Posterior vena cava (tissue), 2 donors: ENCODE results near the gene OR2A7. TPM values are rescaled to one million over a fixed set of nuclear protein-coding genes. Genes with fewer than 3 reads are reported as not detected.
A peak's percentile ranks its signal among the peaks of the same experiment; 100 is the strongest.
"Not testable (repeated sequence)": the region's sequence is repeated elsewhere in the genome, so short reads cannot be mapped to it uniquely, and the experiment has no call there.

Source experiments
- DNase-seq: peaks from one replicate; pipeline ENCODE4 v3.0.0-alpha.2; 2020; ENCODE audit warnings: low spot score
- intact Hi-C, 2 donors: fragments of 100-400 bp; cut with DNase I; formaldehyde crosslinking; loops; one replicate each; pipeline versions ENCODE4 v1.14.1 to v1.14.2; 2022 to 2023
- long read RNA-seq, 2 donors: library from polyadenylated mRNA; unstranded; transcript quantifications; one replicate each; pipeline ENCODE4 v2.0.0, GENCODE V29; 2020 to 2021
- total RNA-seq, 2 donors: library from RNA; stranded (reverse); fragmentation: NEBNext Ultra II Directional; extraction: Animal tissue kit (Norgen Biotek cat#: 25700); gene quantifications; one replicate each; pipeline ENCODE4 v1.2.1, GENCODE V29; 2021
- donor health status: DM: yes; HTN: yes; CAD: no.
- donor health status: DM: yes; HTN: yes; CAD: no.

OR2A7 gene, protein sequence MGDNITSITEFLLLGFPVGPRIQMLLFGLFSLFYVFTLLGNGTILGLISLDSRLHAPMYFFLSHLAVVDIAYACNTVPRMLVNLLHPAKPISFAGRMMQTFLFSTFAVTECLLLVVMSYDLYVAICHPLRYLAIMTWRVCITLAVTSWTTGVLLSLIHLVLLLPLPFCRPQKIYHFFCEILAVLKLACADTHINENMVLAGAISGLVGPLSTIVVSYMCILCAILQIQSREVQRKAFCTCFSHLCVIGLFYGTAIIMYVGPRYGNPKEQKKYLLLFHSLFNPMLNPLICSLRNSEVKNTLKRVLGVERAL
- total RNA-seq = 1 to 10 TPM; 1.4 to 1.9 TPM
- long read RNA-seq, donor 1 = 0 reads
- long read RNA-seq, donor 2 = 0 reads

DNA sequence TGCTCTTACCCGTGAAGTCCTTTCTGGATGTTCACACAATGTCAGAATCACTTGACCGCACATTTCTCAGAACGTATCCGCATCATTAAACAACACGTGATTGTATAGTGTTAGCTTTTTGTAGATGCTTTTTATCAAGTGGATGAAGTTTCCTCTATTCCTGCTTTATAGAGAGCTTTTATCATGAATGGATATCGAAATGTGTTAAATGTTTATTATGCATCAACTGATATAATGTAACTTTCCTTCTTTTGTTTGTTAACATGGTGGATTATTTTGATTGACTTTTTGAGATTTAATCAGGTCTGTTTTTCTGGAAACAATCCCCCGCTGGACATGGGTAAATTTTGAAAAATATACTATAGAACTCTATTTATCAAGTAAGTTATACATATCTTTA, at the start of gene OR2A7:
Gene OR2A7, minus strand, starts transcription at position 101 of the 400 bp plus-strand sequence. CDS start 5,164 bp downstream, outside the sequence.
- DNase-seq, intact Hi-C loops: not testable (repeated sequence)

DNA sequence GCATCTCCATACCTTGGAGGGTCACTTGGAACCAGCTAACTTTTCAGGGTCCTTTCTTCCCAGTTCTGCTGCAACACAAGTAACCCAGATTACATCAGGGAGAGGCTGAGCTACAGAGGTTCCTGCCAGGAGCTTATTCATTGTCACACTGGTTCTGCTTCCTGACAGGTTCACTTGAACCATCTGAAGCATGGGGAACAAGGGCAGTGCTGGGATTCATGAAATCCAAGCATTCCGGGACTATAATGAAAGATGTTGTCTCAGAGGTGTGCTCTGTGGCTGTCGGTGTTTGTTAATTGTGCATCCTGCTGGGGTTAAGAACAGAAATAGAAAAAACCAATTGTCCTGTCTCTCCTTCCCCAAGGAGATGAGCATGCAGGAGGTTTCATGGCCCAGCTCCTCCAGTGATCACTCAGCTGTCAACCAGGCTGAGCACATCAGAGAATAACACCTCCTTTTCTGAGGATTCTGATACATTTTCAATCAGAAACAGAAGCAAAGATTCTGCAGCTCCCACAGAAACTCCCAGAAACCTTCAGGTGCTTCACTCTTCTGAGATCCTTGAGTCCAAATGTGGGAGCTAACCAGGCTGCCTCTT, 47.4 kb upstream of the OR2A7 start, which contains the start of gene OR2A1:
Gene OR2A1, plus strand, starts transcription at position 548 of the 598 bp plus-strand sequence. CDS start 5,706 bp downstream, outside the sequence.
- intact Hi-C loops = not testable (repeated sequence)

DNA sequence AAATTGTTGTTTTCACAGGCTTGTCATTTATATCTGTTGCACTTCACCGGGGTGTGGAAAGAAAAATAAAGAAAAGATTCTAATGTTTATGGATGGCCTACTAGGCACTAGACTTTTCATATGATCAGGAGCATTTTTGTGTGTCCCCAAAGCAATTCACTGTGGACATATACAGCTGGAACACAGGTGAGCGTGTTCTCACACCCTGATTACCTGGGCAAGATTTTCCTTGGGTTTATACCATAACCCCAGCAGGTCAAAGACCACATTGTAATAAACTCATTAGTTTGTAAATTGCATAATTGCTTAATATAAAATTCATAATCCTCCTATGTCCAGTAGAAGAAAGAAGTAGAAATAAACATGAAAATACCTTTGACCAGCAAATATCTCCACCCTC, 46.6 kb upstream of the OR2A7 start:
- DNase-seq, intact Hi-C loops: not testable (repeated sequence)

More for the DNA sequence above, 47.4 kb upstream of the OR2A7 start, which contains the start of gene OR2A1:
- not testable (repeated sequence) for DNase-seq

DNA sequence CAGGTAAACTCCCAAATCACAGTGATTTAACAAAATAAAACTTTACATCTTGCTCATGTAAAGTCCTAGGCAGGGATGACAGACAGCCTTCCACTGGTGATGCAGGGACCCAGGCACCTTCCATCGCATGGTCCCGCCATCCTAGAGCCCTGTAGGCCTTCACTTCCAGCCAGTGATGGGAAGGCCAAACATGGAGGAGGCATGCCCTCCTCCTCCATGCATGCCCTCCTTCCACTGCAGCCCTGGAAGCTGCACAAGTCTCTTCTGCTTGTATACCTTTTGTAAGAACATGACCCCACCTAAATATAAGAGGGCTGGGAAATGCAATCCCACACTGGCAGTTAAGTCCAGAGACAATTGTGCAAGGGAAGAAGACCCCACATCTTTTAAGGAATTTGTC, 45.1 kb upstream of the OR2A7 start:
- intact Hi-C loops, DNase-seq: not testable (repeated sequence)

DNA sequence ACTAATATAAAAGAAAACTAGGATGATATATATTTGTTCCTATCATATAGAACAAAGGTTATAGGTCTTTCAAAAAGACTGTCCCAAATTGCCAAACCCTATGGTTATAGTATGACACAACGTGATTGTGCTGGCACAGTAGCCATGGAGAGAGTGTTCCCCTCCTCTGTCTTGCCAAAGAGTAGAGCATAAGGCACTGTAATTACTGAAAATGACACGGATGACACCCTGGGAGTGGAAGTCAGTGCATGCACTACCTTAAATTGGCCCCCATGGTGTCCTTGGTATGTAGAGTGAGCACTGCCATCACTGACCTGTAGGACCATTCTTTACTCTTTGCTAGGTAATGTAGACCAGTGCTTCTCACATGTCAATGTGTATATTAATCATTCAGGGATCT, 40.6 kb upstream of the OR2A7 start:
- DNase-seq, intact Hi-C loops: not testable (repeated sequence)

DNA sequence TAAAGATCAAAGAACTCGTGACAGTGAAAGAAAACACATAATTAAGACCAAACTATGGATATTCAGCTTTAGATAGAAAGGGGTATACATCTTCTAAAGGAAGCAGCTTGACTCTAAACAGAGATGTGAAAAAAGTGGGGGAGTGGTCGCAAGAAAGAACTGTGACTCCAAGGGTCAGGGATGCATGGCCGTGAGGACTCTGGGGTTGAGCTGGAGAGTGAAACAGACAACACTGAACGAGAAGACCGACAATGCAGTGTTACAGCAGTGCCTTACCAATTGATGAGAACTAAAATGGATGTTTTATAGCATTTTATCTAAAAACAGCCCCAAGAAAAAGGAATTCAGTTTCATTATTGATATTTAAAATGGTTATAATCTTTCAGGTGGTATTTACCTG, 39.0 kb upstream of the OR2A7 start:
- DNase-seq, intact Hi-C loops: not testable (repeated sequence)

DNA sequence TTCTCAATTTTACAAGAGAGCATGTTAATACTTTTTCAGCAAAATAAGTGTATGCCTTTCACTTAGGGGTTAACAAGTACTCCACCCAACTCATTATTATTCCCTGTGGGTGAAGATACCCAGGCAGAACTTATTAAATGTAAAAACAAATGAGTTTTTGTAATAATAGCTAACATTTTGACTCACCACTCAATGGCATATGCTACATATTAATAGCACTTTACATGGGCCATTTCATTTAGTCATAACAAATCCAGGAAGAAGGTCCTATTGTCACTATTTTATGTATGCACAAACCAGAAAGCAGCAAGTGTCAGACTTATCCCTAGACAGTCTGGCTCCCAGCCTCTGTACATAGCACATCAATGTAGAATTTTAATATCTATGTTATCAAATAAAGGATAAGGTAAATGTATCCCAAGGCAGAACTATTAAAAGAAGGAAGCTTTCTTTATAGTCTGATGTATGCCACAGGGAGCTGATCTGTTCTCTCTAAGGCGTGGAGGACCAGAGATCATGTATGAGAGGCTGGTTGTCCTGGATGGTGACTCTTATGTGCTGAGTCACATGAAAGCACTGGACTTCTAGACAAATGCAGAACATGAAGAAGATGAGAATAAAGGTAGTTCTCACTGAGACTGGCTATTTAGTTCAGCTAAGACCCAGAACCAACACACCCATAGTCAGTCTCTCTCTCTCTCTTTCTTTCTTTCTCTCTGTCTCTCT, 38.1 kb upstream of the OR2A7 start:
- intact Hi-C loops, DNase-seq: not testable (repeated sequence)

DNA sequence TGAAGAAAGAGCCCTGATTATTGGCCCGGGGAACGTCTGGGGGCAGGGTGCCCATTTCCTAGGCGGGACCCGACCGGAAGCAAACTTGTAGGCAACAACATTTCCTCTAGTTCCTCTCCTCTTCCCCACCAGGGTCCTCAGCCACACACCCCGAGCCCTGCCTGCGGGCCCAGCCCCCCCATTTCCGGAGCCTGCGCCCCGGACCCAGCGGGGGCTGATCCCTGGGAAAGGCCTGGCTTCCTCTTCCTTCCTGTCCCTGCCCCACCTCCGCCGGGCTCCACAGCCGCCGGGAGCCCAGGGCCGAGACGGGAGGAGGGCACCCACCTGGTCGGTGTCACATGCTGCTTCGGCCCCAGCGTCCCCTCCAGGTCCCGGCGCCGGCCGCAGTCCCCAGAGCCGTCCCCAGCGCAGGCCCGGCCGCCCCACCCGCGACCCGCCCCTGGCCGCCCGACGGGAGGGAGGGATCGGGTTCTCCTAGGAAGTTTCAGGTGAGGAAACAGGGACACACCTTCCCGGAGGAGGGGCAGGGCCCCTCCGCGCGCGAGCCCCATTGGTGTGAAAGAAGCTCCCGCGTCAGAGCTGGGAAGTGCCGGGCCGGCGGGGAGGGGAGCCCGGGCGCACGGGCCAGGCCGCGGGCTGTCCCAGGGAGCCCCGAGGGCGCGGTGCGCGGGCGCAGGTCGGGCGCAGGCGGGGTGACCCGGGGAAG, 29.4 kb upstream of the OR2A7 start:
- intact Hi-C loops, DNase-seq: not testable (repeated sequence)

DNA sequence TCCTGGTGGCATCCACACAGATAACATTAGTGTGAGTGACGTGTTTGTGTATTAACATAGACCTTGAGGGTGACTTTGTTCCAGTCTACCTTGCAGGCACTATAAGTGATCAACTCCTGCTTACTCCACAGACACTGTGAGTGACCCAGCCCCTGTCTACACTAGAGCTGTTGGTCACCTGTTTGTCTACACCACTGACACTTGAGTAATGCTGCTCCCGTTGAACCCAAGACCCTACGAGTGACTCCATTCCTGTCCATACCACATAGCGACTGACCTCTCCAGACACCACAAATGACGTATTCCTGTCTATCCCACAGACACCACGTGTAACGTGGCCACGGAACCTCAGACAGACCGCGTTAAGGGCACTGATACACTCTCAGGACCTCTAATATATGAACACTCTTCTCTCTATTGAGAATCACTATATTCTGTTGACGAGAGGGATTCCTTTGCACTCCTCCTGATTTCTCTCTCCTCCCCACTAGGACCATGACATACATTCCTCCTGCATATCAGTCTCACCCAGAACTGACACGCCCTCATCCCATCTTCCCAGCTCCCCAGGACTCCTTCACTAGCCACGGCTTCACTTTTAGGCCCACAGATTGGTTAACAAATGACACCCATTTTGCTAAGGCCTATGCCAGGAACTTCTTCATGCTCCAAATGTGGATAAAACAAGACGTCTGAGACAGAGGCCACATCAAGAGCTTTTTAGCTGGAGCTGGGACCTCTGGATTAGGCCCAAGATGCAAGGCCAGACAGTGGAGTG, 28.0 kb upstream of the OR2A7 start:
- DNase-seq, intact Hi-C loops: not testable (repeated sequence)

DNA sequence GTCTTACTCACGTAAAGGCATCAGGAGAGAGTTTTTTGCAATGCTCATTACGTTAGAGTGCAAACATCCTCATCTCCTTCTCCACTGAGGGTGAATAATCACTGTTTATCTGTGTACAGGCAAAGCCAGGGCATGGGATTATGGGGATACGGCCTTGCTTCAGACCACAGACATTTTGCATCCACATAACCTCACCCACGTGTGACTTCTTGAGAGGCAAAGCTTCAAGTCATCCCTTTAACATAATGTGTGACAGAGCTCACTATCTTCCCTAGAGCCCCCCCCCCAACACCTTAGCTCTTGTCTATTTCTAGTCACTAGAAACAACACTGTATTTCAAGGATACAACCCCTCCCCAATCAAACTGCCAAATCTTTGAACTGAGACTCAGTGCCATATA, 27.0 kb upstream of the OR2A7 start:
- intact Hi-C loops, DNase-seq: not testable (repeated sequence)

DNA sequence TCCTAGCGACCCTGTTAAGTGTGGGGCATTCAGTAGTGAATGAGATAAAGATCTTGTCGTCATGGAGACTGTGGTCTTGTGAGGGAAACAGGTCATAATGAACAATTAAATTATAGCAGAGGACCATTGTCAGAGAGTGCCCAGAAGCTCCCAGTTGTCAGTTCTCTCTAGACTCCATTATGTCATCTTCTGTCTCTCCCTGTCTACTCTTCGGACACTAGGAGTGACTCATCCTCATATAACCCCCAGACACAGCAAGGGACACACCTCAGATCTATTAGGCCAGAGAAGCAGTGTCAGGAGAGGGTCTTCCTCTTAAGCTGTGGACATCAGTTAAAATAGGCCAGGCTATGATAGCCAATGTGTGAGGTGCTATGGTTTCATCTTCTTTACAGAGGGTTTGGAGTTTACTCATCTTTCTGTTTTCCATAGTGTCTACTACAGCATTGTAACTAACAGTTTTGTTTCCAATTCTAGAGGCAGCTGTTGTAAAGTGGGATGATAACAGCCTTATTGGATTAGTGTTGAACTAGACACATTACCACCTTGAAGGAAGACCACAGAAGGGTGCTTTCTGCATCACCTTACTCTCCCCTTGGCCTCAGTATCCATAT, 22.7 kb upstream of the OR2A7 start:
- intact Hi-C loops, DNase-seq: not testable (repeated sequence)

DNA sequence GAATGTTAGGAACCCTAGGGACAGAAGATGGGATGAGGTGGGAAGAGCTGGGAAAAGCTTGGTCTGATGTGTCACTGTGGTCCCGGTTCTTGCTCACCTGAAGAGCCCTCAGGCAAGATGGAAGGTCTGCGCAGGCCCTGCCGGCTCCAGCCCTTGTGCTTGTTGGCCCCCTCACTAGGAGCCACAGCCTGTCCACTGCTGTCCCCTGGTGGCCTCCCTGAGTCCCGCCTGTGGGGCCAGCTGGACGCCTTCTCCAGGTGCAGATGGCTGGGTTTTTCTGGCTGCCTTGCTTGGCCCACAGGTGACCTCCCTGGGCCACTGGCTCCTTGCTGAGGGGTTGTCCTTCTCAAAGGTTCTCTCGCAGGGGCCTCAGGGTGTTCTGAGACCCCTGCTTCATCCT, 19.1 kb upstream of the OR2A7 start:
- intact Hi-C loops, DNase-seq: not testable (repeated sequence)

DNA sequence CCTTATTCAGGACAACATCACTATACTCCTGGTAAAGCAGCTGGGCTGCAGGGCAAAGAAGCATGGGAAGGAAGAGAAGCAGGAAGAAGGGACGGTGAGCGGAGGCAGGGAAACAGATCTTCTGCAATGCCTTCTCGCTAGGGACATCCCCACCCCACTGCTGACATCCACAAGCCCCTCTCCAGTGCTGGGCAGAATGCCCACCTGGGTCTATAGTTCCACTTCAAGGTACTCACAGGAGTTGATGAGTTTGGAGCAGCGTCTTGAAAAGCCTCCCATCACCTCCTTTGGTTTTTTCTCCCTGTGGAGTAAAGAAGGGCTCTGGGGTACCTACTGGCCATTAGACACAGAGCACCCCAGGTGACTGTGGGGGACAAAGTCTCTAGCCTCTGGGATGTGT, 17.9 kb upstream of the OR2A7 start:
- peak; percentile 52 for DNase-seq
- intact Hi-C loops = not testable (repeated sequence)

DNA sequence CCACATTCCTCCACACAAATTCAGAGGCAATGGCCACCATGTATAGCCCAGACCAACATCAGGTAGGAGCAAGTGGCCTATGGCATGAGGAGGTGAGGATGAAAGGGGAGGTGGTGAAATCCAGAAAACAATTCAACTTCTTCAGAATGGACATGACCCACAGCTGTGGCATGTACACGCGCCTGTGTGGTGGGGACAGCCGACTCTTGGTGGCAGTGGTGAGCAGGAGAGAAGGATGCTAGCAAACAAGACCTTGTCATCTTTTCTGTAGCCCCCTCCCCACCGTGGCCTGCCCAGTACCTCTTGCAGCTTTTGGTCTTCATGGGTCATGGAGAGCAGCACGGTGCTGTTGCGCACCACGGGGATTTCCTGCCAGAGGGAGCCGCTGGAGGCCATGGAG, 17.4 kb upstream of the OR2A7 start:
- intact Hi-C loops, DNase-seq: not testable (repeated sequence)

DNA sequence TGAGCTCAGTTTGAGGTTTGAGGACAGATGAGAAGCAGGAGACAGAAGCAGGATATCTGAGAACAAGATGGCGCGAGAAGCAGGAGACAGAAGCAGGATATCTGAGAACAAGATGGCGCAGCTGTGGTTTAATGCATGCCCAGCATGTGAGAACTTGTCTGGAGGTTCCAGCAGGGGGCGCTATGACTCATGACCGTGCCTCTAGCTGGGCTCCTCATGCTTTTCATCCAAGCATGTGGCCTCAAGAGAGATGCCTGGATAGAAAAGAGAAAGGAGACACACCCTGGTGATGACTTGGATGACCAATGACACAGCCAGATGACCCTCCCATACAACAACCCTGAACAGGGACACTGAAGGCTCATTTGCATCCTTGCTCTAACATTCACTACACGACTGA, 15.4 kb upstream of the OR2A7 start:
- DNase-seq = not testable (repeated sequence)

DNA sequence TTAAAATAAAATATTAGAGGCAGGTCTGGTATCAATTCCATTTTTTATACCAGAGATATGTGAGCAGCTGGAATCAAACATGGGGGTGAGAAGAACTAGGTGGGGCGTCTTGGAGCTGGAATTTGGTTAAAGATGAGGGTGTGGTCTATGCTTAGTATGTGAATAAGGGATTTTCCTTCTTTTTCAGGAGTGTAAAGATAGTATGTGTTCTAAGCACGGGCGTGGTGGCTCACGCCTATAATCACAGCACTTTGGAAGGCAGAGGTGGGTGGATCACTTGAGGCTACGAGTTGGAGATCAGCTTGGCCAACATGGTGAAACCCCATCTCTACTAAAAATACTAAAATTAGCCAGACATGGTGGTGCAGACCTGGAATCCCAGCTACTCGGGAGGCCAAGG, 10.7 kb upstream of the OR2A7 start:
- DNase-seq, intact Hi-C loops: not testable (repeated sequence)

More for the DNA sequence above, 15.4 kb upstream of the OR2A7 start:
- intact Hi-C loops = not testable (repeated sequence)

DNA sequence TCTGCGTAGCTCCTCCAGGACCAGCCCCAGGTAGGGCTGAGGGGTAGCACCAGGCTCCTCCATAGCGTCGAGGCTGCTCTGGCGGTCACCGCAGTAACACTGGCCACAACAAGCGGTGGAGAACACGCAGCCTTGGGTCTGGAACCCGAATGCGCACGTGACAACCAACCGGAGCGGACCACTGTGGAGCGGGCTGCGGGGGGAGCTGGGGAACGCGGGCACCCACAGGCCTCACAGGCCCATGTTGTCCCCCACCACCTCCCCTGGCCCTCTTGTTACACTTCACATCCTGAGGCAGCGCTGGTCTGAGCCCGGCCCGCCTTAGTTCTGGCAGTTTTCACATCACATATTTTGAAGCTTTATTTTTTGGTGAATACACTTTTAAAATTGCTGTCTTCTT, 4.6 kb upstream of the OR2A7 start, which contains the start of gene CTAGE8:
Gene CTAGE8, minus strand, starts transcription at position 101 of the 400 bp plus-strand sequence. Its CDS starts 38 bp downstream, at position 63.
- intact Hi-C loops, DNase-seq: not testable (repeated sequence)

DNA sequence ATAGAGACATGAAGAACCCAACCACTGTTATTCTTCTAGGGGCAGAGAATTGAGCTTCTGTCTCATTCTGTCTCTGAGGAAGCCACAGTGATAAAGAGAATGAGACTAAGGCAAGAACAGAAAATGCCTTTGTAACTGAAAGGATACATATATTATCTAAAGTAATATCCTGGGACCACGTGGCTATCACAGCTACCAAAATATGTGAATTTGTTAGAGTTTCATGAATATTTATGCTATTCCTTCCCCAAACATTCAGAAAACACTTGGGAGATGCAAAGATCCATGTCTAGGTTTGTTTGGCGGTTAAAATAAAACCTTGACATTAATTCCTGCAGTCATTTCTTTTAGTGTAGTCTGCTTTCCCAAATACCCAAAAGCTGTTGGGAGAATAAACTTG, 2.5 kb downstream of the OR2A7 start:
- intact Hi-C loops, DNase-seq: not testable (repeated sequence)
